ENCODE results near the gene GHRL. TPM values are rescaled to one million over a fixed set of nuclear protein-coding genes. Genes with fewer than 3 reads are reported as not detected.

Gene GHRL, protein sequence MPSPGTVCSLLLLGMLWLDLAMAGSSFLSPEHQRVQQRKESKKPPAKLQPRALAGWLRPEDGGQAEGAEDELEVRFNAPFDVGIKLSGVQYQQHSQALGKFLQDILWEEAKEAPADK
- under 1 TPM in 1 of 4 donors, not detected in 3; 0.88 TPM for total RNA-seq
- polyA plus RNA-seq: under 1 TPM in 2 of 3 donors, not detected in 1; 0.16 to 0.18 TPM
- long read RNA-seq, donor 1: 0 reads
- long read RNA-seq, donor 2, partial matches to known transcripts: 0 of 1 reads
- long read RNA-seq, donor 2, other reads (novel, unspliced or antisense): 1 of 1 reads

DNA sequence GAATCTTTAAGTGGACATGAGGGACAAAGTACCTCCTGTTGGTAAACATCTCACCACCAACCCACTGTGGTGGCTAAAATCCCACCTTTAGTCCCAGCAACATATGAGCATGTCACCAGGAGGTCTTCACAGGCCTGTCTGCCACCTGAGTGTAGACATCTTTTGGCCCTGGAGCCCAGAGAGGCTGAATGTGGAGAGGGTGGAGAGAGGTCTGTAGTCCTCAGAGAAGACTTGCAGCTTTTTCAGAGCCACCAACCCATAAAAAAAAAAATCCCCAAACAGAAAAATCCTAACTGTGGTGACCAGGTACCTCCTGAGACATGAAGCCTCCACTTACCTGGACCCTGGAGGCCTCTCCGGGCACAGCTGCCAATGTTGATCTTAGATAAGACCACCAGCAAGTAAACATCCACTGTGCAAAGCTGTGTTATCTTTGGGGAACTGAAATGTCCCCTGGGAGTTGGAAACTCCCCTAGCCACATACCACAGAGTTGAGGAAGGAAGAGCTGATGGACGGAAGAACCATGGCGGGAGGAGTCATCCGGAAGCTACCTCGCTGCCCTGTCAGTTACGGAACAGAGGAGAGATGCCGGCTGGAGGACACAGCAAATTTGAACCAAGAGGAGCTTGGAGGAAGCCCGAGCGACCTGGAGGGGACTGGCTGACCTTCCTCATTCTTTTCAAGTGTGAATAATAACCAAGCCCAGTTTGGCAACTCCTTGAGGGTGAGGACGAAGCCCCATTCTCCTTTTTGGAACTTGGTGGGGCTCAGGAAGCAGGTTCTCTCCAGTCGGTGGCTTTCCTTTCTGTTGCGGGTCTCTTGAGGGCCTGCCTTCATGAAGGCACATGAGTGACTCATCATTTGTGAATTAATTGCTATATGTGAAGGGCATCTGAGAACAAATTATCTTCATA is at the start of gene GHRL:
TSS of gene GHRL (minus strand) at position 443 of the 915 bp plus-strand sequence. CDS start 2,767 bp downstream, outside the sequence.
- no peak within 1 kb of the TSS for H3K27ac ChIP-seq
- H3K27me3 ChIP-seq (ENCODE audit: insufficient read depth in 3 of 3, low read length in 2 of 3): no peaks in the 10 kb centered on the region
- 62 to 72% (median 68%) methylated on average over 12 of the region's 12 CpGs for WGBS, 3 donors
- no peaks in the 10 kb centered on the region for H3K9me3 ChIP-seq
- peaks cover 0 to 86% of the 10 kb centered on the region in 2 donors for H3K36me3 ChIP-seq (ENCODE audit: insufficient read depth in 1 of 2, low read depth in 1 of 2)
- ATAC-seq (peak in 1 of 4 donors; percentile 15), DNase-seq (no peak)
- intact Hi-C loops (cut with DNase I): no loop called here
- H3K4me1 ChIP-seq: no peaks in the 10 kb centered on the region
- no peak within 1 kb of the TSS for H3K4me3 ChIP-seq
- TF ChIP-seq, protein P1, sequence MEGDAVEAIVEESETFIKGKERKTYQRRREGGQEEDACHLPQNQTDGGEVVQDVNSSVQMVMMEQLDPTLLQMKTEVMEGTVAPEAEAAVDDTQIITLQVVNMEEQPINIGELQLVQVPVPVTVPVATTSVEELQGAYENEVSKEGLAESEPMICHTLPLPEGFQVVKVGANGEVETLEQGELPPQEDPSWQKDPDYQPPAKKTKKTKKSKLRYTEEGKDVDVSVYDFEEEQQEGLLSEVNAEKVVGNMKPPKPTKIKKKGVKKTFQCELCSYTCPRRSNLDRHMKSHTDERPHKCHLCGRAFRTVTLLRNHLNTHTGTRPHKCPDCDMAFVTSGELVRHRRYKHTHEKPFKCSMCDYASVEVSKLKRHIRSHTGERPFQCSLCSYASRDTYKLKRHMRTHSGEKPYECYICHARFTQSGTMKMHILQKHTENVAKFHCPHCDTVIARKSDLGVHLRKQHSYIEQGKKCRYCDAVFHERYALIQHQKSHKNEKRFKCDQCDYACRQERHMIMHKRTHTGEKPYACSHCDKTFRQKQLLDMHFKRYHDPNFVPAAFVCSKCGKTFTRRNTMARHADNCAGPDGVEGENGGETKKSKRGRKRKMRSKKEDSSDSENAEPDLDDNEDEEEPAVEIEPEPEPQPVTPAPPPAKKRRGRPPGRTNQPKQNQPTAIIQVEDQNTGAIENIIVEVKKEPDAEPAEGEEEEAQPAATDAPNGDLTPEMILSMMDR (IDR thresholded peaks at IDR 0.05): no peak

DNA sequence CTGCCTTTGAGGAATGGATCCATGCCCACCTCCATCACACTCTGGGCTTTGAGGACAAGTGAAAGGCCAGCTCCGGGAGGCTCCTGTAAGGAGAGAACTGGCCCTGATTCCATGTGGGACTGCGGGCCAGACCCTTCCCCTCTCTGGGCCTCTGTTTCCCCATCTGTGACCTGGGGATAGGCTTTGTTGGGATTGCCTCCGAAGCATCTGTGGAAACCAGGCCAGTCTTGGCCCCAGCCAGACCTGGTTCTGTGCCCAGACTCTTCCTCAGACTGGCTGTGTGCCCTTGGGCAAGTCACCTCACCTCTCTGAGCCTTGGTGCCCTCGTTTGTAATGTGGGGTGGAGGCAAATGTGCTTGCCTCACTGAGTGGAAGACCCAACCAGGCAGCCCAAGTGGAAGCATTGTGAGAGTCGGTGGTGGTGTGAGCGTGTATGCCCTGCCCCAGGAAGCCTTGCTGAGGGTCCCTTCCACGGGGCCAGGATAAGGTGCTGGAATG is 49.2 kb upstream of the GHRL start:
- DNase-seq (peak in 1 of 2 donors; percentile 33), ATAC-seq (no peak)
- WGBS, 3 donors: 62 to 73% (median 62%) methylated on average over 7 of the region's 7 CpGs
- peaks cover 0 to 5% of the 10 kb centered on the region in 2 donors for H3K36me3 ChIP-seq (ENCODE audit: insufficient read depth in 1 of 2, low read depth in 1 of 2)
- H3K4me3 ChIP-seq: no peak overlapping the region
- no peaks in the 10 kb centered on the region for H3K9me3 ChIP-seq
- peak overlapping the region; percentile 4 for H3K27ac ChIP-seq
- no peaks in the 10 kb centered on the region for H3K27me3 ChIP-seq (ENCODE audit: insufficient read depth in 3 of 3, low read length in 2 of 3)
- H3K4me1 ChIP-seq: peaks cover 8% of the 10 kb centered on the region
- intact Hi-C loops (cut with DNase I): loop anchor here (2.0 to 10.0 kb wide), 3 partner anchors 353 to 397 kb away; no protein-coding TSS in a partner anchor
- TF ChIP-seq, protein P1 (IDR thresholded peaks at IDR 0.05): no peak

DNA sequence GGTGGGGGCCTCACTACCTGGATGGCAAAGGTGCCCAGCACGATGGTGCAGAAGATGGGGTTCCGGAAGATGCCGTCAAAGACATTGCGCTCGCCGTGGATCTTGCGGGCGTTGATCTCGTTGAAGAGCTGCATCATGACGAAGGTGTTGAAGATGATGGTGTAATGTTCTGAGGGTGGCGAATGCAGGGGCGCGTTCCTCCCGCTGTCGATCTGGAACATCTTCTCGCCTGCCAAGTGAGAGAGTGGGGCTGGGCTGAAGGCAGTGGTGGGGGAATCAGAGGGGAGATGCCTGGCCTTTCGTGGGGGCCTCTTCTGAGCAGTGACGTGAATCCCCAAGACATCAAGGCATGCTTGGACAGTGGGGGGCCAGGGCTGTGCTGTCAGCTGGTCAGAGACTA is 47.7 kb upstream of the GHRL start:
- H3K27ac ChIP-seq: no peak overlapping the region
- intact Hi-C loops (cut with DNase I): loop anchor here in 1 of 2 donors (5.0 to 10.0 kb wide), 2 partner anchors 354 to 397 kb away; no protein-coding TSS in a partner anchor
- 88 to 93% (median 90%) methylated on average over 18 of the region's 18 CpGs for WGBS, 3 donors
- peaks cover 0 to 5% of the 10 kb centered on the region in 2 donors for H3K36me3 ChIP-seq (ENCODE audit: insufficient read depth in 1 of 2, low read depth in 1 of 2)
- H3K9me3 ChIP-seq: no peaks in the 10 kb centered on the region
- ATAC-seq (no peak), DNase-seq (peak in 1 of 2 donors; percentile 20)
- no peak overlapping the region for H3K4me3 ChIP-seq
- TF ChIP-seq, protein P1 (IDR thresholded peaks at IDR 0.05): no peak
- no peaks in the 10 kb centered on the region for H3K27me3 ChIP-seq (ENCODE audit: insufficient read depth in 3 of 3, low read length in 2 of 3)
- peaks cover 8% of the 10 kb centered on the region for H3K4me1 ChIP-seq

DNA sequence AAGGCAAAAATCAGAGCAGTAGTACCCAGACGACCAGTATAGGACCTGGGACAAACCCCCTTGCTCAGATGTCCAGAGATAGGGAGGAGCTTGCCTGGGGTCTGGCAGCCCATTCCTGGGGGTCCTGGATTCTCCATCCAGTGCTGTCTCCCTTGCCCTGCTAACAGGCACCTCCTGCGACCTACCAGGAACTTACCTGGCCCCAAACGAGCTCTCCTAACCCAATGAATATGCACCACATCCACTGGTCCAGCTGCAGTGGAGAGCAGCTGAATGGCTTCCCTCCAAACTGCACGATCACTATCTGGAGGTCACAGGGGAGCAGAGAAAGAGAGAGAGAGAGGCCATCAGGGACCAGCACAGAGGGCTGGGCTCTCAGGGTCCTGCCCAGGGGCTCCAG is 47.3 kb upstream of the GHRL start:
- peaks cover 11% of the 10 kb centered on the region for H3K4me1 ChIP-seq
- H3K27ac ChIP-seq: no peak overlapping the region
- WGBS, 3 donors: 41 to 47% (median 46%) methylated on average over 4 of the region's 4 CpGs
- H3K4me3 ChIP-seq: no peak overlapping the region
- TF ChIP-seq, protein P1 (IDR thresholded peaks at IDR 0.05): no peak
- ATAC-seq (no peak), DNase-seq (peak in 1 of 2 donors; percentile 4)
- no peaks in the 10 kb centered on the region for H3K27me3 ChIP-seq (ENCODE audit: insufficient read depth in 3 of 3, low read length in 2 of 3)
- intact Hi-C loops (cut with DNase I): loop anchor here in 1 of 2 donors (5.0 to 10.0 kb wide), 2 partner anchors 355 to 397 kb away; no protein-coding TSS in a partner anchor
- peaks cover 0 to 5% of the 10 kb centered on the region in 2 donors for H3K36me3 ChIP-seq (ENCODE audit: insufficient read depth in 1 of 2, low read depth in 1 of 2)
- no peaks in the 10 kb centered on the region for H3K9me3 ChIP-seq
